Mesodermal cell (in vitro differentiated cells): ENCODE measurements around the gene LARP6.
"Not testable (repeated sequence)": the region's sequence is repeated elsewhere in the genome, so short reads cannot be mapped to it uniquely, and the experiment has no call there.

Source experiments
- H3K27ac ChIP-seq: 2 replicates; pipeline ENCODE4 v1.7.0; 2013; ENCODE audit warnings: mild to moderate bottlenecking, low read depth, low read length, moderate library complexity; ENCODE audit not compliant: severe bottlenecking
- H3K36me3 ChIP-seq: 2 replicates; pipeline ENCODE4 v1.7.1; 2013; ENCODE audit warnings: mild to moderate bottlenecking, low read length, moderate library complexity; ENCODE audit not compliant: control insufficient read depth, insufficient read depth
- H3K4me1 ChIP-seq: one replicate; pipeline ENCODE4 v1.7.1; 2013; ENCODE audit warnings: mild to moderate bottlenecking, low read length; ENCODE audit not compliant: insufficient read depth, control insufficient read depth, poor library complexity, severe bottlenecking
- H3K4me3 ChIP-seq: 2 replicates; pipeline ENCODE4 v1.7.0; 2013; ENCODE audit warnings: low read length, control low read depth, mild to moderate bottlenecking; ENCODE audit not compliant: insufficient read depth, poor library complexity, severe bottlenecking; ENCODE audit errors: extremely low read depth
- H3K9me3 ChIP-seq: 2 replicates; pipeline ENCODE4 v1.7.1; 2013; ENCODE audit warnings: mild to moderate bottlenecking, low read length, moderate library complexity; ENCODE audit not compliant: control insufficient read depth
- WGBS, 2 experiments: methylation state at CpG; one replicate each; pipeline ENCODE4 v1.1.5; 2013; ENCODE audit warnings: missing lambda C conversion rate in 2 of 2; ENCODE audit not compliant: insufficient coverage in 2 of 2; 5-methylcytosine and 5-hydroxymethylcytosine counted together

Gene LARP6

GRCh38 chr15:70829371-70830166 is 24.4 kb downstream of the LARP6 start:
- peaks cover 16% of the 10 kb centered on the region for H3K4me1 ChIP-seq
- no peak overlapping the region for H3K4me3 ChIP-seq
- no peaks in the 10 kb centered on the region for H3K9me3 ChIP-seq
- 90 to 91% methylated on average over 7 to 8 of the region's 9 CpGs for WGBS, 2 experiments
- H3K27ac ChIP-seq = no peak overlapping the region
- peaks cover 26% of the 10 kb centered on the region for H3K36me3 ChIP-seq

- Histone ChIP-seq H3K4me1 (peaks cover 7% of the 10 kb centered on the region), H3K27ac (no peak overlapping the region), H3K36me3 (peaks cover 16% of the 10 kb centered on the region), H3K4me3 (no peak overlapping the region), H3K9me3 (no peaks in the 10 kb centered on the region)
- 91 to 96% methylated on average over 3 to 4 of the region's 6 CpGs for WGBS, 2 experiments
Measured at GRCh38 chr15:70827721-70828120, 26.2 kb downstream of the LARP6 start.

DNA sequence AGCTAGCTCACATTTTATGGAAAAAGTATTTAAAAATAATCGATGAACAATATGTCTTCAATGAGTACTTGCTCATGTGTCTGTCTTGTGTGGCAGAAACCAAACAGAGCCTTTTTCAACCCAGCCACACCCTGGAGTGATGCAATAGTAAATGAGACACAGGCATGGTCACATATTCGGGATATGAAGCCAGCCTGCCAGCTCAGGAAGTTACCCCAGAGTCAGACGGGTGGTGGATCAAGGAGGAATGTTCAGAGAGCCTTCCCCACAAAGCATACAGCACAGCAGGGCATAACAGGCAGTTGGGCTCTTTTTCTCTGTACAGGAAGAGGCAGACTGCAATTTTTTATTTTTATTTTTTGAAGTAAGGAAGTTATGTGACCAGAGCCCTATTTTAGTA is 27.3 kb downstream of the LARP6 start:
- no peaks in the 10 kb centered on the region for H3K9me3 ChIP-seq
- peaks cover 5% of the 10 kb centered on the region for H3K36me3 ChIP-seq
- H3K4me3 ChIP-seq = no peak overlapping the region
- WGBS, 2 experiments = 80% methylated on average over 1 of the region's 3 CpGs; no CpG with 5 or more reads in 1 of the 2 experiments
- peaks cover 7% of the 10 kb centered on the region for H3K4me1 ChIP-seq
- H3K27ac ChIP-seq = no peak overlapping the region

- H3K27ac ChIP-seq = no peak overlapping the region
- H3K4me3 ChIP-seq = no peak overlapping the region
- WGBS, 2 experiments = 93 to 97% methylated on average over 7 of the region's 8 CpGs
Measured at GRCh38 chr15:70825841-70826240, 28.1 kb downstream of the LARP6 start.

GRCh38 chr15:70823196-70823595 is 30.8 kb downstream of the LARP6 start:
- no peak overlapping the region for H3K4me3 ChIP-seq
- H3K4me1 ChIP-seq = peaks cover 7% of the 10 kb centered on the region
- no peak overlapping the region for H3K27ac ChIP-seq
- no peaks in the 10 kb centered on the region for H3K36me3 ChIP-seq
- 90 to 91% methylated on average over 2 to 4 of the region's 5 CpGs for WGBS, 2 experiments
- H3K9me3 ChIP-seq = no peaks in the 10 kb centered on the region

More at GRCh38 chr15:70825841-70826240, 28.1 kb downstream of the LARP6 start:
- no peaks in the 10 kb centered on the region for H3K9me3 ChIP-seq
- peaks cover 7% of the 10 kb centered on the region for H3K4me1 ChIP-seq
- no peaks in the 10 kb centered on the region for H3K36me3 ChIP-seq

GRCh38 chr15:70820214-70820613 is 33.7 kb downstream of the LARP6 start:
- Histone ChIP-seq H3K27ac (no peak overlapping the region), H3K9me3 (no peaks in the 10 kb centered on the region), H3K4me1 (no peaks in the 10 kb centered on the region), H3K4me3 (no peak overlapping the region), H3K36me3 (no peaks in the 10 kb centered on the region)

GRCh38 chr15:70818580-70818979 is 35.4 kb downstream of the LARP6 start:
- Histone ChIP-seq H3K4me3 (no peak overlapping the region), H3K4me1 (no peaks in the 10 kb centered on the region), H3K27ac (no peak overlapping the region), H3K9me3 (no peaks in the 10 kb centered on the region), H3K36me3 (no peaks in the 10 kb centered on the region)
- no CpG with 5 or more reads among the region's 2 CpGs for WGBS, 2 experiments

GRCh38 chr15:70817266-70817665 is 36.7 kb downstream of the LARP6 start:
- no peaks in the 10 kb centered on the region for H3K4me1 ChIP-seq
- H3K36me3 ChIP-seq = no peaks in the 10 kb centered on the region
- H3K4me3 ChIP-seq = no peak overlapping the region
- H3K27ac ChIP-seq = no peak overlapping the region
- no peaks in the 10 kb centered on the region for H3K9me3 ChIP-seq

GRCh38 chr15:70815604-70816003 is 38.4 kb downstream of the LARP6 start:
- 80 to 100% methylated on average over 1 to 2 of the region's 5 CpGs for WGBS, 2 experiments
- no peaks in the 10 kb centered on the region for H3K36me3 ChIP-seq
- H3K9me3 ChIP-seq = no peaks in the 10 kb centered on the region
- no peak overlapping the region for H3K4me3 ChIP-seq
- H3K4me1 ChIP-seq = no peaks in the 10 kb centered on the region
- no peak overlapping the region for H3K27ac ChIP-seq

- not testable (repeated sequence) for H3K36me3 ChIP-seq, H3K4me3 ChIP-seq, H3K9me3 ChIP-seq, H3K27ac ChIP-seq, H3K4me1 ChIP-seq
- WGBS, 2 experiments = 70 to 88% methylated on average over 2 to 4 of the region's 4 CpGs
Measured at GRCh38 chr15:70815011-70815410, 38.9 kb downstream of the LARP6 start.

DNA sequence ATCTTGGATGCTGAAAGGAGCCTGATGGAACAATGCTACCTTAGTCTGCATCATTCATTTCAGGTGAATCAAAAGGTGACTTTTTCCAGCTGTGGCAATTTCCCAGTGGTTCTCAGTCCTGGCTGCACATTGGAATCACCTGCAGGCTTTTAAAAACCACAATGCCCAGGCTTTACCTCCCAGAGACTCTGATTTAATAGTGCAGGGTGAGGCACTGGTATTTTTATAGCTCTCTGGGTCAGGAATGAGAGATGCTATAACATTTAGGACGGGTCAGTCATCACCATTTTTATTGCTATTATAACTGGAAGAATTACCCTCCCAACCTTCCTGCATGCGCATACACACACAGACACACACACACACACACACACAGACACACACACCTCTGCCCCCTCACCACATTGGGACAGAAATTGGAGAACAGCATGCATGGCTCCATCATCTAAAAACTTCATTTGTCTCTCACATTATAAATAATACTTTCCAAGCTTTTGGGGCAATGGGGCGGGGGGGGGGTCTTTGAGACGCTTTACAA is 41.1 kb downstream of the LARP6 start:
- no peaks in the 10 kb centered on the region for H3K9me3 ChIP-seq
- H3K4me3 ChIP-seq = no peak overlapping the region
- WGBS, 2 experiments = 87 to 93% methylated on average over 3 of the region's 4 CpGs
- H3K36me3 ChIP-seq = no peaks in the 10 kb centered on the region
- no peaks in the 10 kb centered on the region for H3K4me1 ChIP-seq
- no peak overlapping the region for H3K27ac ChIP-seq
